Bronchial epithelial cell (primary cell): ENCODE results near the gene BMX. TPM values are rescaled to one million over a fixed set of nuclear protein-coding genes. Genes with fewer than 3 reads are reported as not detected.

Source experiments
- DNase-seq: peaks from one replicate; pipeline ENCODE4 v3.0.0-alpha.2; 2010; ENCODE audit warnings: low read depth
- FAIRE-seq: peaks from 2 replicates; lab custom pipeline; 2011; peaks lifted over from hg19 to GRCh38; lab: Jason Lieb, UNC
- H3K27me3 ChIP-seq: 2 replicates; pipeline ENCODE4 v1.5.1; 2011; ENCODE audit warnings: low read length; ENCODE audit not compliant: control insufficient read depth, insufficient read depth
- H3K36me3 ChIP-seq: 2 replicates; pipeline ENCODE4 v1.5.1; 2011; ENCODE audit warnings: low read length; ENCODE audit not compliant: control insufficient read depth, insufficient read depth
- H3K4me3 ChIP-seq: 2 replicates; pipeline ENCODE4 v1.5.1; 2011; ENCODE audit warnings: mild to moderate bottlenecking, low read depth, low read length, control low read depth
- total RNA-seq: library from RNA; depleted of rRNA; stranded (reverse); fragments of >200 nt; gene quantifications from 2 replicates; pipeline ENCODE4 v1.2.1, GENCODE V29; 2014
- TF ChIP-seq, protein P1 (sequence below): IDR thresholded peaks from 2 replicates; pipeline ENCODE4 v1.5.1; 2011; ENCODE audit warnings: mild to moderate bottlenecking, moderate library complexity, low read length, control low read depth, inconsistent platforms; ENCODE audit not compliant: insufficient read depth, severe bottlenecking

BMX gene
- total RNA-seq, 1 donor from 2014 or later: not detected

DNA sequence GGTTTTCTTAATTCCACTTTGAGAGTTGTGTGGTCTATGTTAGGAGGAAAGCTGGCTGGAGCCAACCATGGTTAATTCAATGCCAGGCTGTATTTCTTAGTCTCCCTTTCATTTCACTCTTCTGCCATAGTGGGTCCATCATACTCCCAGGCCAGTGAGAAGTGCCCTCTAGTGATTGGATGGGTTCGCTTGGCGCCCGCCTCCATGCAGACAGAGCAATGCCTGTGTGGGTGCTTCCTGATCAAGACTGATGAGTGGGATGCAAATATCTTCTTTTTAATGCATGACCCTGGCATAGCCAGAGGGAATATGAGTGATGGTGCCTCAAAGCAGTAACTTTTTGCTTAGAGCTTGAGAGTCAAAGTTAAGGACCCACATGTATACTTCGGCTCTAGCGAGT is 6.4 kb downstream of the BMX start:
- DNase-seq (no peak), FAIRE-seq (no peak)
- Histone ChIP-seq H3K27me3 (no peaks in the 10 kb centered on the region), H3K36me3 (no peaks in the 10 kb centered on the region), H3K4me3 (no peak overlapping the region)
- TF ChIP-seq, protein P1, sequence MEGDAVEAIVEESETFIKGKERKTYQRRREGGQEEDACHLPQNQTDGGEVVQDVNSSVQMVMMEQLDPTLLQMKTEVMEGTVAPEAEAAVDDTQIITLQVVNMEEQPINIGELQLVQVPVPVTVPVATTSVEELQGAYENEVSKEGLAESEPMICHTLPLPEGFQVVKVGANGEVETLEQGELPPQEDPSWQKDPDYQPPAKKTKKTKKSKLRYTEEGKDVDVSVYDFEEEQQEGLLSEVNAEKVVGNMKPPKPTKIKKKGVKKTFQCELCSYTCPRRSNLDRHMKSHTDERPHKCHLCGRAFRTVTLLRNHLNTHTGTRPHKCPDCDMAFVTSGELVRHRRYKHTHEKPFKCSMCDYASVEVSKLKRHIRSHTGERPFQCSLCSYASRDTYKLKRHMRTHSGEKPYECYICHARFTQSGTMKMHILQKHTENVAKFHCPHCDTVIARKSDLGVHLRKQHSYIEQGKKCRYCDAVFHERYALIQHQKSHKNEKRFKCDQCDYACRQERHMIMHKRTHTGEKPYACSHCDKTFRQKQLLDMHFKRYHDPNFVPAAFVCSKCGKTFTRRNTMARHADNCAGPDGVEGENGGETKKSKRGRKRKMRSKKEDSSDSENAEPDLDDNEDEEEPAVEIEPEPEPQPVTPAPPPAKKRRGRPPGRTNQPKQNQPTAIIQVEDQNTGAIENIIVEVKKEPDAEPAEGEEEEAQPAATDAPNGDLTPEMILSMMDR: no peak

DNA sequence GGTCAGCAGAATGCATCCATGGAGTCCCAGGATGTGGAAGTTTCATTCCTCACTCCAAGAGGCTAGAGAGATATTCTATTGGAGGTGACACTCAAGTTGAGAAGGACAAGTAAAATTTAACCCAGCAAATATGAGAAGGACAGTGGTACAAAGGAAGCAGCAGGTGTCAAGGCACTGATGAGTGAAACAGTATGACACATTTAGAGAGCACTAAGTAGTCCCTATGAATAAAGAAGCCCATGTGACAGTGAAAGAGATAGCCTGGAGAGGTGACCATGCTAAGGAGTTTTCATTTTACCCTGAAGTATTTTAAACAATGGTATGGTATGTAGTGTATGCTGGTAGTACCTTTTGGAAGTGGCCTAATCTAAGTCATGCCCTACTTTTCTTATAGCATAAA is 9.2 kb downstream of the BMX start:
- TF ChIP-seq, protein P1: no peak
- Histone ChIP-seq H3K4me3 (no peak overlapping the region), H3K36me3 (no peaks in the 10 kb centered on the region), H3K27me3 (no peaks in the 10 kb centered on the region)
- FAIRE-seq (no peak), DNase-seq (no peak)

DNA sequence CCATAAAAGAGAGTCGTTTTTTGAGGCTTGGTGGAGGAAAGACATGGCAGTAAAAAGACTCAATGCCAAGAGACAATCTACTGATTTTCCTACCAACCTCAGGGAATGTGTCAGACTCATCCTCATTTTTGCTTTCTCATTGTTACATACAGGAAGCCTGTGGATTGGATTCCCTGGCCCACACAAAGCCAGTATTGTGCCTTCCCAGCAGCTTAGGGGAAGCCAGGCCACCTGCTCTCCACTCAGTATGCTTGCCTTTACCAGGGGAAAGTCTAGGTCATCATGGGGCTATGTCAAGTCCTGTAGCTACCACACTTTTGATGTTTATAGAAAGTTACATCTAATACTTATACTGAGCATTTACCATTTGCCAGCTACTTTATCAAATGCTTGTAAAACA is 11.0 kb downstream of the BMX start:
- H3K36me3 ChIP-seq: no peaks in the 10 kb centered on the region
- H3K27me3 ChIP-seq: no peaks in the 10 kb centered on the region
- DNase-seq (no peak), FAIRE-seq (no peak)
- no peak overlapping the region for H3K4me3 ChIP-seq
- TF ChIP-seq, protein P1: no peak

DNA sequence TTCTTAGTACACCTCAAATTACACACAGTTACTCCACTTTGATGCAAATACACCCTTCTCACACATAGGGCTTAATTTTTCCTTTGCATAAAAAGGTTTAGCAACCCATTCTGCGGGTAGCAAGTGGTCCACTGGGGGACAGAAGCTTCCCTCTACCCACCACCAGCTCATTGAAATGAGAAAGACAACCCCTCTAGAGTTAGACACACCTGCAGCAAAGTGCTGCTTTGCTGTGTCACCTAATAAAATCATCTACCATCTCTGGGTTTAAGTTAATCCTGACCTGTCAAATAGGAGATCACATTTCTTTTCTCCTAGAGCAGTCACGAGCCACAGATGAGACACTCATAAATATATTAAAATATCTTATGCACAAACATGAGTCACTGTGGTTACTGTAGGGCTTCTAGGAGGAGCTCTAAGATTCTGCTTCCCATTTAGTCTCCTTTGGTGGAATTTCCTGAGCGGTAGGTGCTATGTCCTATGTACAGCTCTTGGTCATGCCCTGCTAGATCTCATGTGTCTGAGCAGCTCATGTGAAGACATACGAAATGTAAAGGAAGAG is 11.9 kb downstream of the BMX start:
- DNase-seq: peak; percentile 69
- no peak overlapping the region for H3K4me3 ChIP-seq

DNA sequence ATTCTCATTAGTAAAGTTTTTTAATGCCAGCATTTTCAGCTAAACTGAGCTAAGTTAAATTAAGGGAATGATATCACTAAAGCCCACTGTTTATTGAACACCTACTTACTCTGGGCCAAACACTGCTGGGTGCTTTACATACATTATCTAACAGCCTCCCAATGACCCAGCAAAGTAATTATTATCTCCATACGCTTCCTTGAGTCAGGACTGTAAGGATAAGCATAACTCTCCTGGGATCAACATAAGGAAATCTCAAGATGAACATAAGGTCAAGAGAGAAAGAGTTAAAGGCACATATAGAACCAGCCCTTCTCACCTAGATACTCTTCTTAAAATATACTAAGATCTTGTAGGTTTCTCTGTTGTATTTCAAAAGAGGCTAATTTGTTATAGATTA is 13.7 kb downstream of the BMX start:
- TF ChIP-seq, protein P1: no peak
- H3K27me3 ChIP-seq: no peaks in the 10 kb centered on the region
- H3K4me3 ChIP-seq: no peak overlapping the region
- no peaks in the 10 kb centered on the region for H3K36me3 ChIP-seq
- DNase-seq (no peak), FAIRE-seq (no peak)

More for the DNA sequence above, 11.9 kb downstream of the BMX start:
- no peak for FAIRE-seq
- Histone ChIP-seq H3K36me3 (no peaks in the 10 kb centered on the region), H3K27me3 (no peaks in the 10 kb centered on the region)
- TF ChIP-seq, protein P1: no peak

DNA sequence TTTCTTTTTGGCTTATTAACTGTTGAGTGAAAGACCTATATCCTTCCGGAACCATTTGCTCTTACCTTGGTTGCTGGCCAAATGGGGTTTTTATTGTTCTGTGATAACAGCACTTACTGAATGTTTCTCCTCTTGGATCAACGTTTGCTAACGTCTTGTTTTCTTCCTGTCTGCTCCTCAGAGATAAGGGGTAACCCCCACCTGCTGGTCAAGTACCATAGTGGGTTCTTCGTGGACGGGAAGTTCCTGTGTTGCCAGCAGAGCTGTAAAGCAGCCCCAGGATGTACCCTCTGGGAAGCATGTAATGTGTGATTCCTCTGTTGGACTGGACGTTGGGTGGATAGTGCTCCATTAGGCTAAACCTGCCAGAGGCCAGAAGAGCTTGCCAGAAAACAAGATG is 15.3 kb downstream of the BMX start:
- no peak for DNase-seq
- Histone ChIP-seq H3K27me3 (no peaks in the 10 kb centered on the region), H3K4me3 (no peak overlapping the region), H3K36me3 (no peaks in the 10 kb centered on the region)
- TF ChIP-seq, protein P1: no peak
- FAIRE-seq: no peak
